GM12873 (cell line): ENCODE data around the gene CEP112.

Experiments used
- CTCF ChIP-seq: IDR thresholded peaks from 2 replicates; pipeline ENCODE4 v1.5.1; 2012; ENCODE audit warnings: low read depth, mild to moderate bottlenecking, moderate library complexity, low read length, control low read depth; ENCODE audit not compliant: insufficient read depth; ENCODE audit errors: missing control alignments

CEP112 gene

DNA sequence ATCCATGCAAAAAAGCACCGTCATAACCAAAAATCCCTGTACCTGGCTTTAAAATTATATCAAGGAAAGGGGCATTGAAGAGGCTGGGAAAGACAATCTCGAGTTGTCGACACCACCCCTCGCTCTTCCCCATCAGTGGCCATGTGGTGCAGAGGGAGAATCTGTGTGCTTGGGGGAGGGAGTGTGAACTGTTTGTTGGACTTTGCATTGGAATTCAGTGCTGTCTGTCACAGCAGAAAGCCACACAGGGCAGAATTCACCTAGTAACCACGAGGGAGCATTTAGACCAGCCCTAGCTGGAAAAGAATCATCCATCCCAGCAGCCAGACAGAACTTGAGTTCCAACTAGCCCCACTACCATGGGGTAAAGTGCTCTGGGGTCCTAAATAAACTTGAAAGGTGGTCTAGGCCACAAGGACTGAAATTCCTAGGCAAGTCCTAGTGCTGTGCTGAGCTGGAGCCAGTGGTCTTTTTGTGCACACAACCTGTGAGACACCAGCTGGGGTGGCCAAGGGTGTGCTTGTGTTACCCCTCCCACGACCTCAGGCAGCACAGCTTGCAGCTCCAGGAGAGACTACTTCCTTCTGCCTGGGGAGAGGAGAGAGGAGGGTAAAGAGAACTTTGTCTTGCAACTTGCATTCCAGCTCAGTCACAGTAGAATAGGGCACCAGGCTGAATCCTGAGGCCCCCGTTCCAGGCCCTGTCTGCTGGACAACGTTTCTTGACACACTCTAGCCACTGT lies 11.5 kb upstream of the CEP112 start:
- TF ChIP-seq CTCF = no peak

GRCh38 chr17:66200685-66201092 lies 8.8 kb upstream of the CEP112 start:
- TF ChIP-seq CTCF = peak; percentile 48

DNA sequence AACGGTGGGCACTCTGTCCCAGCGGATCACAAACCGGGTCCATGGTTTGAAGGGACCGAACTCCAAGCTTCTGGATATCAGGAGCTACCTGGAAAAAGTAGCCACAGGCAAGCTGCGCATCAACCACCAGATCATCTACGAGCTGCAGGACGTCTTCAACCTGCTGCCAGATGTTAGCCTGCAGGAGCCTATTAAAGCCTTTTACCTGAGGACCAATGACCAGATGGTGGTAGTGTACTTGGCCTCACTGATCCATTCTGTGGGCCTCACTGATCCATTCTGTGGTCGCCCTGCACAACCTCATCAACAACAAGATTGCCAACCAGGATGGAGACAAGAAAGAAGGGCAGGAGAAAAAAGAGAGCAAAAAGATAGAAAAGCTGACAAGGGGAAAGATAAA lies 6.3 kb upstream of the CEP112 start:
- TF ChIP-seq CTCF = no peak

- TF ChIP-seq CTCF = no peak
These were observed 400 bp upstream of the CEP112 start for GRCh38 chr17:66192378-66192687.

DNA sequence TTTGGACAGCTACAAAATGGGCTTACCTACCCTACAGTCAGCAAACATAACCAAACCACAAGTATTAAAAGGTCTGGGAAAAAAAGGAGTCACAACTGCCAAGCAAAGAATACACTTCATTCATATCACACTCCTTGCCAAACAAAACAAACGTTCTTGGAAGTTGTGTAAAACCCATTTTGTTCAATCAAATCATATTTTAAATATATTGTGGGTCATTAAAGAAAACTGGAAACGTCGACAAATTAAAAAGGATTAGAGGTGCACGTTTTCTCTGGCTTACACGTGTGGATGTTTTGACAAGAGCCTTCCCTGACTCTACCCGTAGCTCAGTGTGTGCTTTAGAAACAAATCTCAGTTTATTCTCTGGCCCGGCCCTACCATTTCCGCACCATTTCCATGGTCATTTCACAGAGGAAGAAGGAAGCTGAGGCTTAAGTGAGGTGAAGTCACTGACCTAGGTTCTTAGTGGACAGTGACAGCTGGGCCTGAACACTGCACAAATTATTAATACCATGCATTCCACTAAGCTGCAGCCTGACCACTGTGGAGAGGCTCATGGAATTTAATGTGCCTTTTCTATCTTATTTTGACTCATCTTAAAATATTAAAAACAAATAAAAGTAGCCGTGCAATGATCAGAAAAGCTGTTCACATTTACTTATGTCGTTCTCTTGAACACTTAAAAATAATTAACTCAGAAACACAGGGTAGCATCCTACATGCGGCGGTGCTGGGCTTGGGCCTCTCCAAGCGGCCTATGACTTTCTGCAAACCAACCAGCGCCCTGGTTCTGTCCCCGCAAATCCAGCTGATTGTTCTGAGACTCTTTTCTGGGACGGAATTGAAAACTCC lies 968 bp downstream of the CEP112 start:
- TF ChIP-seq CTCF = no peak

DNA sequence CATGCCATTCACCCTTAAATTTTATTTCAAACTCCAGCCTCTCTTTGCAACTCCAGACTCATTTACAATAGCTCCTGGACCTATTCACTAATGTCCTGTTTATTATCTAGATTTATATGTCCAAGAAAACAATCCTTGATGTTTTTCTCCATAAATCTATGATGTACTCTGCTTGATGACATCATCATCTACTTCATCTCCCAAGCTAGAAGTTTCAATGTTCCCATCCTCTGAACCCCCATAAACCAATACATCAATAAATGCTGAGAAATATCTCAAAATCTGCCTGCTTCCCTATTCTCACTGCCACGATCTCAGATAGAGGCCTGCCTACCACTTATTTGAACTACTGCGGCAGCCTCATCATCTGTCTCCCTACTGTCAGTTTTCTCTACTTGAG lies 4.2 kb downstream of the CEP112 start:
- TF ChIP-seq CTCF = no peak

GRCh38 chr17:66185862-66186261 lies 6.1 kb downstream of the CEP112 start:
- no peak for TF ChIP-seq CTCF
